NCI-H748 treated with DMSO at 0.1 percent for 48 hours (cell line): Measurements from ENCODE around the gene IRF2.
"Not testable (repeated sequence)": the region's sequence is repeated elsewhere in the genome, so short reads cannot be mapped to it uniquely, and the experiment has no call there.

Source experiments
- DNase-seq: peaks from one replicate; lab custom pipeline; 2025; lab: John Stamatoyannopoulos, UW

The IRF2 gene

DNA sequence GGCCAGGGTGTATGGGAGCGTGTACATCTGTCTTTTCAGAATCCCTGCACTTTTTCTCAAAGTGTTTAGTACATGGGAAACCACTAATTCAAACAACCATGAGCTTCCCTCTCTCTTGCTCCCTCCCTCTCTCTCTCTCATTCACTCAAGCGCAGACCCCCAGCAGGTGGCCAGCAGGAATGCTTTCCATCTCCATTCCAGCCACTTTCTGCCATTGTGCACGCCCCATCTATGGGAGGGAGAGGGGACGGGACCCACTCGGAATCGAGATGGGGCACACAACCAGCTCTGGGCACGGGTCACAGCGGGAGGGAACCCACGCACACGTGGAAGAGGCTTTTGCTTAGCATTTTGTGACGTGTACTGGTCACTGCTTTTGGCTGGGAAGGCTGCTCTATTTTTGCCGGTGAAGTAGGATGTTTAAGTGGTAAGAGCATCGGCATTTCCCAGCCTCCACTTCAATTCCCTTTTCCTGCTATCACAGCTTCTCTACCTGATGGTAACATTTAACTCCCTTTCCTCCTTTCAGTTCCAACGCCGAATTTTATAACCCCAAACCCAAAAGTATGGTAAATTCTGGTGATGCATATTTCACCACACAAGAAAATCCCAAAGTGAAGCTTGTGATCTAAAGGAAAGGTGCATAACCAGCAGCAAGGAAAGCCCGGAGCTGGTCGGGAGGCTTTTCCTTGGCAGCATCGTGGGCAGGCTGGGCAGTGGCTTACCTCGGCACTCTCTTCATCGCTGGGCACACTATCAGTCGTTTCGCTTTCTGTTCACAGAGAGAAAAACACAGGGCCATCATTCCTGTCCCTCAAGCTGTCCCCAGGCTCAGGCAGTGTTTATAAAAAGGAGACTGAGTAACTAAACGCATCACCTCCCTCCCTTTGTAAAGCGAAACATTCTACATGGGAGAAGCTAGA, 84.1 kb downstream of the IRF2 start:
- DNase-seq = no peak

DNA sequence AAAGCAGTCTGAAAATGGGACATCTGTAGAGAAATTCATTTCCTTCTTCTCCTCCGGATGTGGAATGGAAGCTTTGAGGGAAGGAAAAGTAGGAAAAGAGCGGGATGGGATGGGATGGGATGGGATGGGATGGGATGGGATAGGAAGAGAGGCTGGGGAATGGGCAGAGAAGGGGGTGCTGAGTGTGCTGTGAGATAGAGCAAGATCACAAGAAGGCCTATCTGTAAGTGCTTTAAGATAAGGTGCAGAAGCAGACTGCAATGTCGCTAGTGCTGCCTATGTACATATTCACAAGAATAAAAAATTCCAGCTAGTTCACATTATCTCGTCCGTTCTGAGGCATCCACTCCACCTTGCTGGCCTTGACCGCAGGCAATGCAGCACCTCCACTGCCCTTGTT, 86.2 kb downstream of the IRF2 start:
- no peak for DNase-seq

DNA sequence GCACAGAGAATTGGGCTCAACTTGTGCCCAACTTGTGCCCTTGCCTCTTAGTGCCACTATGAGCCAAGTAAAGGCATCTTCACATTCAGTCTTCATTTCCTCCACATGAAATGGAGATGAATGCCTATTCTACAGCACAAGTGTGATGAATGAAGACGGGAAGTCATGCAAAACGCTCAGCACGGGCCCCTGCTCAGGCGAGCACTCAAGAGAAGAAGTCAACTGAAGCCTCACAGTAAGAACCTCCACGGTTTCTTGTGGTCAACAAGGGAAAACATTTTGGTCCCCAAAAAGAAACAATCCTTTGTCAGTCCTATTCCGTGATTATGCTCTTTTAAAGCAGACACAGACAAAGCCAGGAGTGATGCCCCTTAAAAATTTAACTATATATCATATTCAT, 87.0 kb downstream of the IRF2 start:
- no peak for DNase-seq

DNA sequence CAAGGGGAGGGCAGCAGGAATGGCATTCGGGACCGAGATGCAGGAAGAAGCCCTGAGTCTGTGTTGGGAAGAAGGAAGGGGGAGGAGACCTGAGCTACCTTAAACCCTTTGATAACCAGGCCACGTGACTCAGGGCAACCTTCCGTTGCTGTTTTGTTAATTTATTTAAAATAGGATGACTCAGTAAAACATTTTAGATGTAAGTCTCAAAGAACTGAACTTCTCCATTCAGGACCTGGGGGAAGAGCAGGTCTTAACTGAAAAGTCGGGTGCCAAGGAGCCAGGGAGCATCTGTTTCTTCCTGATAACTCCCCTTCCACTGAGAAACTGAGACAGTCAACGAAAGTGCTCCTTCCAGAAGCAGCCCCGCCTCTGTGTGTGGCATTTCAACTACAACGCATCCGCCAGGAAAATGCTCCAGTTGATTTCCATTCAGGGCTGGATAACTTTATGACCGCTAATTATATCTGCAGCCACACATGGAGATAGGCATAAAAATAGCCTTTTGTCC, 88.0 kb downstream of the IRF2 start:
- peak; percentile 18 for DNase-seq

DNA sequence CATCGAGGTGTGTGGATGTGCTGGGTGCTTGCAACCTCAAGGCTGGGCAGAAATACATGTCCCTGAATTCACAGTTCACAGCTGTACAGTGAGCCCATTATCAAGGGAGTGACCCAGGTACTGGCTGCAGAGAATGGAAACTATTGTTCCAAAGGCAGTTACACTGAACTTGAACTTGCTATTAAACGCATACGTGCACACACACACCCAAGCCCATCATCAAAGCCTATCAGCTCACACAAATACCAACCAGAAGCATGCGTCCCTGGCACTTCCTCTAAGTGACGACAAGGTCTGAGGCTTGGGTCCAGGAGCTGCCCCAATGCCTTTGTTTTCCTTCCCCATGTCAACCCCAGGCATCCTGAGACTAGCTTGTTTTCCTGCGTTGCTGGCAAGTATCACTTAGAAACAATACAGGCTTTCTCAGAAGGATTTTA, 88.6 kb downstream of the IRF2 start:
- peak; percentile 13 for DNase-seq

DNA sequence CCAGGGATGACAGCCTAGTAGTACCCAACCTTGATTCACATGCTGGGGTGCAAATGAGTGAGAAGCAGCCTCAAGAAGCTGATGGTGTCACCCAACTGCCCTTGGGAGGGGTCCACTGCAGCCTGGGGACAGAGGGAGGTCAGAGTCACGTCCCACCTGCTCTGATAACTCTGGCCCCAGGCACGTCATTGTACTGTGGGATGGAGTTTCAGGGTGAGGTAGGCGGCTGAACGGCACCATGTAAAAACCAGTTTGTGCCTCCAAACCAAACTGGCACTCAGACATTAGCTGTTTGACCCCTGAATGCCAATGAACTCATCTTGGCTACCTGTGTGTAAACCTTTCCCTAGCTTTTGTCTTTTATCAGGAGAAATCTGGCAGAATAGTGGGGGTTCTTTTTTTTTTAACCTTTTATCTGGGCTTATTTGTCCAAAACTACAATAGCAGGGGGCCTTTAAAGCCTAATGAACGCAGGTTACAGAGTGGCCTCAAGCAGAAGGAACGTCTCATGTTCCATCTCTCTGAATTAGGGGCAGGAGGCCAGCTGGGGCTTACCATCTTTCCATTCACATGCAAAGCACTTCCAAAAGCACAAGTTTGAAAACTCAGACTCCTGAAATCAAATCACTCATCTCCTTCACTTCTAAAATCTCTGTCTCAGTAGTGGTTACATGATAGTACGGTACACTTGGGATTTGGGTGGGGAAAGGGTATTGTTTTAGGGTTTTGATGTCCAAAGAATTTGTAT, 89.4 kb downstream of the IRF2 start:
- DNase-seq = no peak

DNA sequence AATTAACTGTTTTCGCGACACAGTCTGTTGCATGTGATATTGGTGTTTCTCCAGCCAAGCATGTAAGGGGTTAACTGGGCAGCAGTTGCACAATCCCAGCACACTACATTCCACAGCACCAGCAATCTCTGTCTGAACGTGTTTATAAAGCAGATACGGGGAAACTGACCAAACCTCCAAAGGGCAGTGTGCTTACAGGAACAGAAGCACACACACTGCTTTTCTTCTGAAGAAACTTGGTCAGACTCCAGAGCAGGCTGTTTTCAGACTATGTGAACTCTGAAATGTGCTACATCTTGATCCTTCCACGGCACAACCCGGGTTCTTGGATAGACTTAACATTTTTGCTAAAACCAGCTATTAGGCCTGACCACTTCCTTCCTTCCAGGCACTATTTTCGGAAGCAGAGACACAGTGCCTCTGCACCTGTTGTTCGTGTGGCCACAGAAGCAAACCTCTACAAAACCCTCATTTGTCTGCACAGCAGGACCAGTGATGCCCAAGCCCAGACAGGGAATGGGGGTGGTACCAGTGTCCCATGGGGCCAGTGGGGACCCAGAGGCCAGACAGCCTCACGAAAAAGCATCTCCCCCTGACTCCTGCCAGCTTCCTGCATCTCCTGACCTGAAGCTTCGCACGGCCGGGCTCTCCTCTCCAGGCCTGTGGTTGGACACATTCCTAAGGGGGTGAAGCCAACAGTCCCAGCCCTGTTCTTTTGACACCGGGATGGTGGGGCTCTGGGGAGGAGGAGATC, 90.1 kb downstream of the IRF2 start:
- DNase-seq = no peak

DNA sequence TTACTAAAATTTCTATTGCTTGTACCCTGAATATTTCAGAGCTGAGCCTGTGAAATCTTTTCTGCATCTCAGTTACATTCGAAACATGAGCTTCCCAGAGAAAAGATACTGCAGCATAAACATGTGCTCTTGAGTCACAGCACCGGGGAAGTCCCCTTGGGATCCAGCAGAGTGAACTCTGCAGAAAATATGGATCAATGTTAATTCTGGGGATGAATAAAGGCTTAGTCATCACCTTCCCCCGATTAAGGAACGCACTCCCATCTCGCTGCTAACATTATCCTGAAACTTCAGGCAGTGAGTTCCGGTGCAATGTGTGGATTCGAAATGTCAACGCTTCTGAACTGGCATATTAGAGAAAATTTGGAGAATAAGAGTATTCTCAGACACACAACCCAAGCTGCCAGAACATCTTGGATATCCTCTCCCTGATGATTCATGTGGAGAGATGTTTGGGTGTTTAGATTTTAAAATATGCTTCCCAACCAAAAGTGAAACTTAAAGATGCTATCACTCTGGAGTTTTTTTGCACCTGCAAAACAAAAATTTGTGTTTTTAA, 90.8 kb downstream of the IRF2 start:
- no peak for DNase-seq

DNA sequence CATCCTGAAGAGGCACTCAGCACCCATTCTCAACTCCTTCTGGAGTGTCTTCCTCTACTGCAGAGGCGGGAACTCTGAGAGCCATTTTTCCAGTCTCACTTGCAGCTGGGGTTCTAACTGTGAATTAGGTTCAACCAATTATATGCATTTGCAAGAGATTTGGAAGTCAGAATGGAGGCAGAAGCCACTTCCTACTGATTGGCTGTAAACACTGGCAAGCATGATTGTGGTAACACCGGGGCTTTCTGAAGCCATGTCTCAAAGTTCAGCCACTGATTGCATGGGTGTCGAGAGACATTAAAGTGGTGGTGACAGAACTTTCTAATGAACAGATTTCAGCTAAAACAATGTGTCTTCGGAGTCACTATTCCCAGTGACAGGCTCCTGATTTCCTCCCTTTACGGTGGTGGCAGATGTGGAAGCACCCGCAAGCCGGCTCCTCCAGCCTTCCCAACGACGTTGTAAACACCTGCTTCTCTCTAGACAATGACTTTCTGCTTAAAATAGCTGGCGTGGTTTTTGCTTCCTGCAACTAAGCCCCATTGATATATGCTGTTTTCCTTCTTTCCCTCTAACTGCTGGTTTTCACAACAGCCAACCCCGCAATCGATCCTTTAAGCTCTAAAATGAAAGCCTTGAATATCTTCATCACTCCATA, 92.0 kb downstream of the IRF2 start:
- DNase-seq = peak; percentile 4

DNA sequence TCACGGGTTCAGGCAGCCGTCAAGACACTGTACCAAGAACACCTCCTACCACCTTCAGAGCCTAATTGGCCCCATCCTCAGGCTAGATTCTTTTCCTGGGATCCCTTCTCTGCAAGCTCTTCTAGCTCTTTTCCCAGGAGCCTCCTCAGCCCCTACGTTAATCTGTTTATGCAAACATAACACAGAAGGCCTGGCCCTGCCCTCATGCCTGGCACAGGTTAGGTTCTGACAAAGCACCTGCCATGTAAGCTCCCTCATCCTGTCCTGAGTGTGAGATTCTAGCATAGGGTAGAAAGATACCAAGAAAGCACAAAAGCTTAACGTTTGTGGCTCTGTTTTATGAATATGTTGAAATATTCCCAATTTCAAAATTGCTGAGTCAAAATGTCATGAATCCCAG, 93.6 kb downstream of the IRF2 start:
- DNase-seq = no peak

DNA sequence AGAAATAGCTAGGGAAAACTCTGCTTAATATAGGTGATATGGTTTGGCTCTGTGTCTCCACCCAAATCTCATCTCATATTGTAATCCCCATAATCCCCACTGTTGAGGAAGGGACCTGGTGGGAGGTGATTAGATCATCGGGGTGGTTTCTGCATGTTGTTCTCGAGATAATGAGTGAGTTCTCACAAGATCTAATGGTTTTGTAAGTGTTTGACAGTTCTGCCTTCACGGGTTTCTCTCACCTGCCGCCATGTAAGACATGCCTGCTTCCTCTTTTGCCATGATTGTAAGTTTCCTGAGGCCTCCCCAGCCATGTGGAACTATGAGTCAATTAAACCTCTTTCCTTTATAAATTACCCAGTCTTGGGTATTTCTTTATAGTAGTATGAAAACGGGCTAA, 94.1 kb downstream of the IRF2 start:
- DNase-seq = not testable (repeated sequence)

DNA sequence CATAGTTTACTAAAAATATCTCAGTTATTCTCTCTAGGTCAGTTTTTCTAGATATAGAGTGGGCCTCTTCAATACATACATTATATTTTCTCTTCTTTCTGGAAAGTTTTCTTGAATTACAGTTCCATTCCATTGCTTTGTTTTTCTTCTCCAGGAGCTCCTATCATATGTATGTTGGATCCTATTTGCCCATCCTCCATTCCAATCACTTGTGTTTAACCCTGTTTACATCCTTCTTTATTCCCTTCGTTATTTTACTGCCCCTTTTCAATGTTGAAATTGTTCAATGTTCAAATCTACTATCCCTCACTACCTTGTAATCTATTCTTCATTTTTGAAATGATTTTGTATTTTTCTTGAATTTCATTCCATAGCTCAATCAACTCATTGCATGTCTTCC, 97.4 kb downstream of the IRF2 start:
- DNase-seq = no peak

DNA sequence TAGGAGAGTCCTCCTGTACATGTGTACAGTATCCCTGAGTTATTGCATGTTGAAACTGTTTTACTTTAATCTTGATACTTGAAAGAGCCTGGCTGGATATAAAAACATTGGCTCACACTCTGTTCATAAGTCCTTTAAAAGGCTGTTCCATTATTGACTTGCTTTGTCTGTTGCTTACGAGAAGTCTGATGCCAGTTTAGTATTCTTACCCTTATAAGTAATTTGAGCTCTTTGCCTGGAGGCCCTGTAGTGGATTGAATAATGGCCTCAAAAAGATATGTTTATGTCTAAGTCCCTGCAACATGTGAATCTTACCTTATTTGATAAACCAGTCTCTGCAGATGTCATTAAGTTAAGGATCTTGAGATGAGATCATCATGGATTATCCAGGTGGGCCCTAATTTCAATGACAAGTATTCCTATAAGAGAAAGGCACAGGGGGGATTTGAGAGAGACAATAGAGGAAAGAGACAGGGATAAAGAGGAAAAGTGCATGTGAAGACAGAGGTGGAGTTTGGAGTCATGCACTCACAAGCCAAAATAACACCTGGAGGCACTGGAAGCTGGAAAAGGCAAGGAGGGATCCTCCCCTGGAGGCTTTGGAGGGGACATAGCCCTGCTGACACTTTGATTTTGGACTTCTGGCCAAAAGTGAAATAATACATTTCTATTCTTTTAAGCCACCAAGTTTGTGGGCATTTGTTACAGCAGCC, 98.1 kb downstream of the IRF2 start:
- DNase-seq = no peak

DNA sequence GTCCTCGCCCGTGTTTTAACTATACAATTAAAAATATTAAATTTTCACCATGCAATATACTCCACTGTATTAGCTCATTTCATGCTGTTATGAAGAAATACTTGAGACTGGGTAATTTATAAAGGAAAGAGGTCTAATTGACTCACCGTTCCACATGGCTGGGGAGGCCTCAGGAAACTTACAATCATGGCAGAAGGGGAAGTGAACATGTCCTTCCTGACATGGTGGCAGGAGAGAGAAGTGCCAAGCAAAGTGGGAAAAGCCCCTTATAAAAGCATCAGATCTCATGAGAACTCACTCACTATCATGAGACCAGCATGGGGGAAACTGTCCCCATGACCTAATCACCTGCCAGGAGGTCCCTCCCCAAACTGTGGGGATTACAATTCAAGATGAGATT, 98.7 kb downstream of the IRF2 start:
- DNase-seq = not testable (repeated sequence)

DNA sequence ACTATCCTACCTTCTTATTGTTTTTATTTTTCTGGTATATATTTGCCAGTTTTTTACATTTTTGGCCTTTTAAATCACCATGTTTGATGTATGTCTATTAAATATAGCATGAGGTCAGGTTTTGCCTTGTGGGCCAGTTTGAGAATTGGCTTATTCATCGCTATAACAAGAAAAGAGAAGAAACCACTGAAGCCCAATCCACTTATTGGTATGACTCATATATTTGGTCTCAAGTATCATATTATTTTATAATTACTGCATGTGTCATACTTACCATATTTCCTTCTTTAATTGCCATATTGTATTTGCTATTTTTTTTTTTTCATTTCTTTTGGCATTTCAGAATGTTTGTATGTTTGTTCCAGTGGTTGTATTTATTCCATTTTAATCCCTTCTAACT, 99.3 kb downstream of the IRF2 start:
- no peak for DNase-seq

DNA sequence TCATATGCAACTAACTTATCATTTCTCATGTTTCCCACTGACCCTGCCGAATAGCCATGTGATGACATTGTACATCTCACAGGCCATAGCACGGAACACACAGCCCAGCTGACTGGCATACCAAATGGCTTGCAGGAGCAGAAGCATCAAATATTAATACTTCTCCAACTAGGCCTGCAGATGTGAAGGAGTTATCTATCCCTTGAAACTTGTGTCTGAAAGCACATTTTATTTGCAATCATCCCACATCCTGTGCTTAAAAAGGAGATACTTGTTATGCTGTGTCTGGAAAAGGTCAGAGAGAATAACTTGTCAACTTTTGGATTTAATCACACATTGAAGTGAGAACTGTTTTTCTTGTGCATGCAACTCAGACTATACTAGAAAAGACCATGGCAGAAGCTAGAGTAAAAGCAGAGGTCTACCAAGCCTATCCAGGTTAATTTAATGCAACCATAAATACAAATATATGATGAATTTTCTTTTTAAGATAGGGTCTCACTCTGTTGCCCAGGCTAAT, 100.4 kb downstream of the IRF2 start:
- DNase-seq = no peak

DNA sequence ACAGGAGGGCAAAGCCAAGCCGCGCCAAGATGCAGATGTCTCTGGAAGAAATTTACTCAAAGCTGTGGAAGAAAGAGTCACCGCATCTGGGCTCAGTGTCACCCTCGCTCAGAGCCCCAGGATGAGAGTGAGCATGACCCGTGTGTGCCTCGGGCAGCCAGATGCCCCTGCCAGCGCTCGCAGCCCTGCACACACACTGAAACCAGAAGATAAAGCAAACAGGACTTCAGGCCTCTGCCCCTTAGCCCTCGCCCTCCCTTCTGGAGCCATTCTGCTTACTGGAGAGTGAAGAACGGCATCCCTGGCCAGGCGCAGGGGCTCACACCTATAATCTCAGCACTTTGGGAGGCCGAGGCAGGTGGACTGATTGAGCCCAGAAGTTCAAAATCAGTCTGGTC, 103.0 kb downstream of the IRF2 start:
- DNase-seq = no peak

DNA sequence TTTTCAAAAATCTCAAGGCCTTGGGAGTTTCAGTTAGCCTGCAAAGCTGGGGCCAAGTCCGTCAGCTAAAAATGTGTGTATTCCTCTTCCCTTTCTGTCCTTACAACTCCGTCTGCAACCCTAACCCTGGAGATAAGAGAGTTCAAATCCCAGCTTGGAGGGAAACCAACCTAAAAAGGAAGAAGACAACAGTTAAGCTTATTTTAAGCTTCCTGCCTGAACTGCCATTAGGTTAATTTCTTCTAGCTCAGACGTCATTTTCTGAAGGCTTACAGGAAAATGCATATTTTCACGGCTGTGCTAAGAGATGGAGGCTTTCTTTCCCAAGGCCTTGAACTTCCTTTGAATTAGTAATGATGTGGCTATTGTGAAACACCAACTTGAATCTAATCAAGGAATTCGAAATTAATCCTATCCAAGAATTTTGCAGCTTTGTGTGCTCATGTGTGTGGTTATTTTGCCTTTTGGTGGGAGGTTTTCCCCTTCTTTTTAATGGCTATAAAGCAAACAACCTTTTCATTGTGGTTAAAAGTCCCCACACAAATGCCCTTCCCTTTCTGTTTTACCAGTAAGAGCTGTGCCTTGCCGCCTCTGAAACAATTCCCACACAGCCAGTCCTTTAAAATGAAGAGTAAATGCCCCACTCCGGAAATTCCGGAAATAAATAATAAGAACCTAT, 103.5 kb downstream of the IRF2 start:
- DNase-seq = no peak

DNA sequence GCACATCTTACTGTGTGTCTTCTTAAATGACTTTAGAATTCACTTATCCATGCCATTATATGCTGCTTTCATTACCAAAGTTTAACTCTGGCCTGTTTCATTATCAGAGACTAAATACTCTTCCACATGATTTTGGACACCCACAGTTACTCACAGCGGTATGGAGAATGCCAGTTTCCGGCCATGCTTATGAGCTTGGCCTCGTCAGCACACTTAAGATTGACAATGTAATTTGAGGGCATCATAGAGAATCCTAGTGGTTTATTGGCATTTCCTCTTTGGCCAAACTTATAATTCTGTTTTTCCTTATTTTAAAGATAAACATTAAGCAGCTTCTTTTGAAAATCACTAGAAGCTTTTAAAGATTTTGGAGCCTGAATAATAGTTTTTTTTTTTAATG, 104.5 kb downstream of the IRF2 start:
- no peak for DNase-seq

DNA sequence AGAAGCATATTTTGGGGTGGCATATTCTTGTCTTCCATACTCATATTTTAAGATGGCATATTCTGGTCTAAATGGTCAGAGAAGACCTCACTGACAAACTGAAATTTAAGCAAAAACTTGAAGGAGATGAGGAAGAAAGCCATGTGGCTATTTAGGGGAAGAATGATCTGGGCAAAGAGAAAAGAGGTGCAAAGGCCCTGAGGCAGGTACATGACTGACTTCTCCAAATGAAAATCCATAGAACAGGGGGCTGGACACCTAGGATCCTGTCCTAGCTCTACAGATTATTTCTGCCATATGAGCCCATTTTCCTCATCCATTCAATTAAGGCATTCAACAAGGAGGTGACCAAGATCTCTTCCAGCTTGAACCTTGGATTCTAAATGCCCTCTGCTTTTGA, 105.6 kb downstream of the IRF2 start:
- DNase-seq = no peak
